Psoas muscle (tissue), 8 donors: ENCODE results near the gene CSNK1G3. TPM values are rescaled to one million over a fixed set of nuclear protein-coding genes. Genes with fewer than 3 reads are reported as not detected.

Experiments
- ATAC-seq, 4 donors: fragments of 200-7000 bp; cut with Tn5 transposase; one replicate each; pipeline ENCODE4 v1.9.1; 2020; ENCODE audit warnings: moderate library complexity in 3 of 4, mild to moderate bottlenecking in 2 of 4
- DNase-seq, 2 donors: peaks; one replicate each; pipeline ENCODE4 v3.0.0-alpha.2; 2020
- H3K27ac ChIP-seq: fragments of 200-600 bp; one replicate; pipeline ENCODE4 v1.8.0; 2022
- H3K27me3 ChIP-seq, 3 donors: fragments of 200-600 bp in 1 of 3; one replicate each; pipeline versions ENCODE4 v1.6.1 to v1.8.0; 2013 to 2022; ENCODE audit warnings: low read length in 2 of 3, mild to moderate bottlenecking in 2 of 3, moderate library complexity in 1 of 3; ENCODE audit not compliant: insufficient read depth in 3 of 3
- H3K36me3 ChIP-seq, 2 donors: fragments of 200-600 bp in 1 of 2; one replicate each; pipeline versions ENCODE4 v1.6.1 to v1.8.0; 2013 to 2022; ENCODE audit warnings: low read depth in 1 of 2, mild to moderate bottlenecking in 1 of 2, moderate library complexity in 1 of 2; ENCODE audit not compliant: insufficient read depth in 1 of 2
- H3K4me1 ChIP-seq: fragments of 200-600 bp; one replicate; pipeline ENCODE4 v1.8.0; 2022
- H3K4me3 ChIP-seq: fragments of 200-600 bp; one replicate; pipeline ENCODE4 v1.8.0; 2022; ENCODE audit warnings: mild to moderate bottlenecking
- H3K9me3 ChIP-seq: fragments of 200-600 bp; one replicate; pipeline ENCODE4 v1.8.0; 2022
- CTCF ChIP-seq: fragments of 200-600 bp; IDR thresholded peaks from one replicate; pipeline ENCODE4 v1.8.0; 2022; ENCODE audit warnings: antibody characterized with exemption
- WGBS, 3 donors: extraction: QIAGEN DNeasy Blood & Tissue Kit; methylation state at CpG; one replicate each; pipeline versions ENCODE4 v1.1.6 to v1.1.7; 2013; 5-methylcytosine and 5-hydroxymethylcytosine counted together
- intact Hi-C, 2 donors: fragments of 100-400 bp; cut with DNase I; formaldehyde crosslinking; loops; one replicate each; pipeline versions ENCODE4 v1.11.0 to v1.14.2; 2022
- polyA plus RNA-seq, 3 donors: library from polyadenylated mRNA; stranded (reverse); fragments of 200-250 nt; gene quantifications; one replicate each; pipeline ENCODE4 v1.2.3, GENCODE V29; 2013
- total RNA-seq, 4 donors: library from RNA; stranded (reverse); fragmentation: NEBNext Ultra II Directional in 2 of 4; extraction: Animal tissue kit (Norgen Biotek cat#: 25700) in 2 of 4; gene quantifications; one replicate each; pipeline versions ENCODE4 v1.2.1 to v1.2.4, GENCODE V29; 2021 to 2023
- donor health status: healthy with polysubstance abuse.
- donor health status: DM: no; HTN: no; CAD: no; lungs with moderate emphysema.
- donor health status: Bipolar disorder and iron deficiency.
- donor health status: healthy.
- donor health status: DM: yes; HTN: yes; CAD: no.
- donor health status: DM: no; HTN: no; CAD: no.
- donor health status: DM: no; HTN: no; CAD: no.
- donor health status: DM: yes; HTN: yes; CAD: no.

CSNK1G3 gene
- total and polyA plus RNA-seq, 7 donors = 3.8 to 19.4 (median 11.3) TPM

- Histone ChIP-seq H3K27ac (no peak overlapping the region), H3K4me1 (no peaks in the 10 kb centered on the region), H3K27me3 (no peaks in the 10 kb centered on the region), H3K36me3 (no peaks in the 10 kb centered on the region), H3K4me3 (no peak overlapping the region), H3K9me3 (no peaks in the 10 kb centered on the region)
- intact Hi-C loops = no loop called here
- TF ChIP-seq CTCF = no peak
- DNase-seq (no peak), ATAC-seq (no peak)
- 92 to 93% (median 92%) methylated on average over 2 of the region's 2 CpGs for WGBS, 3 donors
Observed at GRCh38 chr5:123537845-123538244, 25.9 kb downstream of the CSNK1G3 start.

GRCh38 chr5:123538670-123539459 is 26.9 kb downstream of the CSNK1G3 start:
- Histone ChIP-seq H3K9me3 (no peaks in the 10 kb centered on the region), H3K27me3 (no peaks in the 10 kb centered on the region), H3K4me1 (no peaks in the 10 kb centered on the region), H3K36me3 (no peaks in the 10 kb centered on the region), H3K27ac (no peak overlapping the region), H3K4me3 (no peak overlapping the region)
- DNase-seq (no peak), ATAC-seq (no peak)
- 79 to 84% (median 79%) methylated on average over 8 of the region's 8 CpGs for WGBS, 3 donors
- TF ChIP-seq CTCF = no peak
- intact Hi-C loops = no loop called here

GRCh38 chr5:123540534-123540933 is 28.6 kb downstream of the CSNK1G3 start:
- intact Hi-C loops = no loop called here
- H3K9me3 ChIP-seq = no peaks in the 10 kb centered on the region
- ATAC-seq (no peak), DNase-seq (no peak)
- no peaks in the 10 kb centered on the region for H3K27me3 ChIP-seq
- no peaks in the 10 kb centered on the region for H3K36me3 ChIP-seq
- H3K4me1 ChIP-seq = no peaks in the 10 kb centered on the region
- no peak overlapping the region for H3K27ac ChIP-seq
- no peak for TF ChIP-seq CTCF
- H3K4me3 ChIP-seq = no peak overlapping the region
- WGBS, 3 donors = 94 to 97% (median 96%) methylated on average over 7 of the region's 7 CpGs

- Histone ChIP-seq H3K27ac (no peak overlapping the region), H3K9me3 (no peaks in the 10 kb centered on the region), H3K4me3 (no peak overlapping the region), H3K36me3 (no peaks in the 10 kb centered on the region), H3K4me1 (peaks cover 6% of the 10 kb centered on the region), H3K27me3 (no peaks in the 10 kb centered on the region)
- no peak for TF ChIP-seq CTCF
- ATAC-seq (no peak), DNase-seq (no peak)
- WGBS, 3 donors = 93 to 97% (median 95%) methylated on average over 3 of the region's 3 CpGs
- intact Hi-C loops = no loop called here
Observed at GRCh38 chr5:123543438-123543837, 31.5 kb downstream of the CSNK1G3 start.

GRCh38 chr5:123545506-123545905 is 33.5 kb downstream of the CSNK1G3 start:
- Histone ChIP-seq H3K27me3 (no peaks in the 10 kb centered on the region), H3K4me3 (no peak overlapping the region), H3K4me1 (peaks cover 6% of the 10 kb centered on the region), H3K36me3 (no peaks in the 10 kb centered on the region), H3K27ac (no peak overlapping the region), H3K9me3 (no peaks in the 10 kb centered on the region)
- no peak for DNase-seq
- TF ChIP-seq CTCF = peak; percentile 31
- intact Hi-C loops = no loop called here
- no peak for ATAC-seq
- 83 to 93% (median 86%) methylated on average over 7 of the region's 7 CpGs for WGBS, 3 donors
